PC-3 (cell line): ENCODE data around the gene CIB4.

ENCODE experiments used
- EZH2 ChIP-seq: fragments of 300-600 bp; sonication (generic); IDR thresholded peaks from one replicate; pipeline ENCODE4 v1.6.1; 2017; ENCODE audit warnings: antibody characterized with exemption, mild to moderate bottlenecking, low read length; ENCODE audit not compliant: unreplicated experiment
- EZH2phosphoT487 ChIP-seq: fragments of 300-600 bp; sonication (generic); IDR thresholded peaks from 2 replicates; pipeline ENCODE4 v1.6.1; 2018; ENCODE audit warnings: mild to moderate bottlenecking, antibody characterized with exemption, low read length, borderline replicate concordance
- TF ChIP-seq, protein P1 (sequence below): fragments of 300-600 bp; sonication (generic); conservative IDR thresholded peaks from 2 replicates; pipeline ENCODE4 v1.5.1; 2017; ENCODE audit warnings: antibody characterized with exemption, low read depth, mild to moderate bottlenecking, low read length

GRCh38 chr2:26630235-26630634 lies 10.9 kb downstream of the CIB4 start:
- no peak for TF ChIP-seq EZH2
- TF ChIP-seq, protein P1, sequence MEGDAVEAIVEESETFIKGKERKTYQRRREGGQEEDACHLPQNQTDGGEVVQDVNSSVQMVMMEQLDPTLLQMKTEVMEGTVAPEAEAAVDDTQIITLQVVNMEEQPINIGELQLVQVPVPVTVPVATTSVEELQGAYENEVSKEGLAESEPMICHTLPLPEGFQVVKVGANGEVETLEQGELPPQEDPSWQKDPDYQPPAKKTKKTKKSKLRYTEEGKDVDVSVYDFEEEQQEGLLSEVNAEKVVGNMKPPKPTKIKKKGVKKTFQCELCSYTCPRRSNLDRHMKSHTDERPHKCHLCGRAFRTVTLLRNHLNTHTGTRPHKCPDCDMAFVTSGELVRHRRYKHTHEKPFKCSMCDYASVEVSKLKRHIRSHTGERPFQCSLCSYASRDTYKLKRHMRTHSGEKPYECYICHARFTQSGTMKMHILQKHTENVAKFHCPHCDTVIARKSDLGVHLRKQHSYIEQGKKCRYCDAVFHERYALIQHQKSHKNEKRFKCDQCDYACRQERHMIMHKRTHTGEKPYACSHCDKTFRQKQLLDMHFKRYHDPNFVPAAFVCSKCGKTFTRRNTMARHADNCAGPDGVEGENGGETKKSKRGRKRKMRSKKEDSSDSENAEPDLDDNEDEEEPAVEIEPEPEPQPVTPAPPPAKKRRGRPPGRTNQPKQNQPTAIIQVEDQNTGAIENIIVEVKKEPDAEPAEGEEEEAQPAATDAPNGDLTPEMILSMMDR, result no peak
- TF ChIP-seq EZH2phosphoT487, result no peak
